H1 (cell line): ENCODE data around the gene TRIM29. TPM values are rescaled to one million over a fixed set of nuclear protein-coding genes. Genes with fewer than 3 reads are reported as not detected.

Experiments used
- CTCF ChIA-PET: fragments of 300-600 bp; sonication (Branson Sonifier 250); formaldehyde crosslinking; loops from one replicate; lab custom pipeline; 2021; ENCODE audit not compliant: partially characterized antibody; lab: Charles Lee
- POLR2A ChIA-PET: fragments of 300-600 bp; sonication (Branson Sonifier 250); formaldehyde crosslinking; loops from one replicate; lab custom pipeline; 2021; ENCODE audit warnings: inconsistent platforms; ENCODE audit not compliant: partially characterized antibody; lab: Charles Lee
- DNase-seq, 2 experiments: peaks; one replicate each; pipeline versions ENCODE4 v3.0.0 to v3.0.0-alpha.2; 2010 to 2022; ENCODE audit warnings: low spot score in 2 of 2, low read depth in 1 of 2, mixed read lengths in 1 of 2
- FAIRE-seq: peaks from 2 replicates; lab custom pipeline; 2011; peaks lifted over from hg19 to GRCh38; lab: Jason Lieb, UNC
- H2AFZ ChIP-seq: 2 replicates; pipeline ENCODE4 v1.8.1; 2012; ENCODE audit warnings: low read length, inconsistent platforms
- H2AK5ac ChIP-seq: 2 replicates; pipeline ENCODE4 v1.6.1; 2013; ENCODE audit warnings: low read depth, low read length
- H2BK120ac ChIP-seq: replicated peaks from 2 replicates; pipeline ENCODE3; 2013; ENCODE audit warnings: low read depth, low read length, inconsistent platforms
- H2BK12ac ChIP-seq: 2 replicates; pipeline ENCODE4 v1.6.1; 2013; ENCODE audit warnings: low read depth, low read length
- H2BK15ac ChIP-seq: 2 replicates; pipeline ENCODE4 v1.6.1; 2013; ENCODE audit warnings: low read length
- H2BK20ac ChIP-seq: 2 replicates; pipeline ENCODE4 v1.6.1; 2013; ENCODE audit warnings: low read length
- H2BK5ac ChIP-seq: 2 replicates; pipeline ENCODE4 v1.6.1; 2013; ENCODE audit warnings: low read depth, low read length
- H3K14ac ChIP-seq: 2 replicates; pipeline ENCODE4 v1.6.1; 2013; ENCODE audit warnings: inconsistent platforms; ENCODE audit not compliant: insufficient read length
- H3K18ac ChIP-seq: 2 replicates; pipeline ENCODE4 v1.6.1; 2013; ENCODE audit warnings: low read length; ENCODE audit errors: extremely low read depth
- H3K23ac ChIP-seq: 2 replicates; pipeline ENCODE4 v1.6.1; 2013; ENCODE audit warnings: inconsistent platforms; ENCODE audit not compliant: insufficient read length
- H3K23me2 ChIP-seq: 2 replicates; pipeline ENCODE4 v1.6.1; 2013; ENCODE audit warnings: low read depth, low read length
- H3K27ac ChIP-seq: 2 replicates; pipeline ENCODE4 v1.6.1; 2011; ENCODE audit warnings: low read depth, low read length, inconsistent platforms
- H3K27me3 ChIP-seq, 4 experiments: replicated peaks in 1 of 4; 1 replicate in 1 of 4; 2 replicates in 3 of 4; pipeline versions ENCODE4 v1.6.1 to v1.8.1; 2011 to 2013; ENCODE audit warnings: low read length in 3 of 4, mild to moderate bottlenecking in 3 of 4, inconsistent platforms in 2 of 4, mixed read lengths in 2 of 4, moderate library complexity in 1 of 4; ENCODE audit not compliant: control insufficient read depth in 3 of 4, insufficient read depth in 3 of 4; ENCODE audit errors: extremely low read depth in 1 of 4
- H3K36me3 ChIP-seq, 4 experiments: 2 replicates each; pipeline versions ENCODE4 v1.6.1 to v1.8.1; 2011 to 2013; ENCODE audit warnings: mild to moderate bottlenecking in 4 of 4, low read length in 3 of 4, moderate library complexity in 2 of 4, control low read depth in 1 of 4, inconsistent platforms in 1 of 4; ENCODE audit not compliant: insufficient read depth in 4 of 4, control insufficient read depth in 2 of 4
- H3K4ac ChIP-seq: replicated peaks from 2 replicates; pipeline ENCODE3; 2013; ENCODE audit warnings: low read length, low read depth, mixed read lengths, inconsistent platforms; ENCODE audit not compliant: insufficient read length
- H3K4me1 ChIP-seq, 4 experiments: replicated peaks in 1 of 4; 1 replicate in 1 of 4; 2 replicates in 3 of 4; pipeline versions ENCODE4 v1.6.1 to v1.8.1; 2011 to 2013; ENCODE audit warnings: low read length in 3 of 4, inconsistent platforms in 2 of 4, mixed read lengths in 1 of 4; ENCODE audit not compliant: insufficient read depth in 4 of 4, control insufficient read depth in 3 of 4
- H3K4me2 ChIP-seq, 2 experiments: 2 replicates each; pipeline versions ENCODE4 v1.6.1 to v1.8.1; 2011 to 2013; ENCODE audit warnings: low read depth in 2 of 2, low read length in 2 of 2, control low read depth in 1 of 2, inconsistent platforms in 1 of 2, mild to moderate bottlenecking in 1 of 2; ENCODE audit not compliant: insufficient read depth in 1 of 2
- H3K4me3 ChIP-seq, 4 experiments: fragments of 200-600, 300-600 bp in 1 of 4; sonication (generic), shearing (Covaris generic), sonication (Bioruptor Twin) in 1 of 4; 2 replicates each; pipeline versions ENCODE4 v1.5.1 to v1.8.1; 2011 to 2016; ENCODE audit warnings: low read length in 4 of 4, low read depth in 3 of 4, control low read depth in 2 of 4, inconsistent platforms in 2 of 4, mild to moderate bottlenecking in 2 of 4, mixed read lengths in 1 of 4, moderate library complexity in 1 of 4; ENCODE audit not compliant: insufficient read depth in 2 of 4; ENCODE audit errors: extremely low read depth in 1 of 4
- H3K56ac ChIP-seq: replicated peaks from 2 replicates; pipeline ENCODE3; 2013; ENCODE audit warnings: low read depth, mild to moderate bottlenecking, mixed read lengths, low read length, inconsistent platforms; ENCODE audit not compliant: insufficient read length
- H3K79me1 ChIP-seq: 2 replicates; pipeline ENCODE4 v1.6.1; 2013; ENCODE audit warnings: low read depth, low read length, control low read depth
- H3K79me2 ChIP-seq, 2 experiments: 2 replicates each; pipeline versions ENCODE4 v1.6.1 to v1.8.1; 2012 to 2013; ENCODE audit warnings: low read length in 2 of 2, mild to moderate bottlenecking in 2 of 2, inconsistent platforms in 1 of 2; ENCODE audit not compliant: insufficient read depth in 2 of 2, control insufficient read depth in 1 of 2
- H3K9ac ChIP-seq, 4 experiments: replicated peaks in 1 of 4; 1 replicate in 1 of 4; 2 replicates in 3 of 4; pipeline versions ENCODE4 v1.6.1 to v1.8.1; 2011 to 2013; ENCODE audit warnings: low read depth in 3 of 4, low read length in 3 of 4, control low read depth in 2 of 4, mild to moderate bottlenecking in 2 of 4, moderate library complexity in 2 of 4, inconsistent platforms in 1 of 4; ENCODE audit errors: extremely low read depth in 1 of 4
- H3K9me3 ChIP-seq, 2 experiments: 2 replicates each; pipeline versions ENCODE4 v1.6.1 to v1.8.1; 2012 to 2013; ENCODE audit warnings: mild to moderate bottlenecking in 2 of 2, moderate library complexity in 2 of 2, control low read depth in 1 of 2, inconsistent platforms in 1 of 2, low read depth in 1 of 2, low read length in 1 of 2, mixed read lengths in 1 of 2; ENCODE audit not compliant: insufficient read depth in 2 of 2
- H4K20me1 ChIP-seq, 2 experiments: replicated peaks in 1 of 2; 2 replicates each; pipeline versions ENCODE3 to v1.8.1; 2011 to 2013; ENCODE audit warnings: inconsistent platforms in 2 of 2, low read length in 2 of 2, mild to moderate bottlenecking in 1 of 2; ENCODE audit not compliant: insufficient read depth in 2 of 2, control insufficient read depth in 1 of 2
- H4K5ac ChIP-seq: 2 replicates; pipeline ENCODE4 v1.6.1; 2013; ENCODE audit warnings: low read length, low read depth, mixed read lengths, inconsistent platforms; ENCODE audit not compliant: insufficient read length
- H4K8ac ChIP-seq: 2 replicates; pipeline ENCODE4 v1.8.0; 2013; ENCODE audit warnings: mild to moderate bottlenecking, moderate library complexity, low read length, inconsistent platforms; ENCODE audit not compliant: insufficient read depth; ENCODE audit errors: extremely low read depth
- H4K91ac ChIP-seq: replicated peaks from 2 replicates; pipeline ENCODE3; 2013; ENCODE audit warnings: low read length, mixed read lengths, inconsistent platforms; ENCODE audit not compliant: insufficient read length
- CBX8 ChIP-seq: fragments of 300-800, 300-1000 bp; sonication (generic); IDR thresholded peaks from 2 replicates; pipeline ENCODE4 v1.7.1; 2016; ENCODE audit warnings: low read depth, low read length, borderline replicate concordance
- CEBPB ChIP-seq: IDR thresholded peaks from 2 replicates; pipeline ENCODE4 v1.6.1; 2012; ENCODE audit warnings: low read depth, low read length
- GABPA ChIP-seq: IDR thresholded peaks from 2 replicates; pipeline ENCODE4 v1.6.1; 2011; ENCODE audit warnings: mild to moderate bottlenecking, low read length, moderate library complexity, borderline replicate concordance; ENCODE audit not compliant: insufficient read depth
- KDM1A ChIP-seq: fragments of 200-600, 300-600 bp; sonication (generic); IDR thresholded peaks from 2 replicates; pipeline ENCODE4 v1.7.1; 2016; ENCODE audit warnings: mild to moderate bottlenecking, low read length, borderline replicate concordance
- KDM4A ChIP-seq: IDR thresholded peaks from one replicate; pipeline ENCODE4 v1.7.1; 2012; ENCODE audit warnings: low read depth, mild to moderate bottlenecking, moderate library complexity, low read length, inconsistent platforms; ENCODE audit not compliant: severe bottlenecking
- KDM5A ChIP-seq: fragments of 200-600 bp; IDR thresholded peaks from 2 replicates; pipeline ENCODE4 v1.7.1; 2012; ENCODE audit warnings: mild to moderate bottlenecking, low read length, inconsistent platforms, mixed read lengths
- MAFK ChIP-seq: IDR thresholded peaks from 2 replicates; pipeline ENCODE4 v1.6.1; 2012; ENCODE audit warnings: low read depth, mild to moderate bottlenecking, improper control_type of control experiment, low read length
- NRF1 ChIP-seq: IDR thresholded peaks from 2 replicates; pipeline ENCODE4 v1.6.1; 2011; ENCODE audit warnings: mild to moderate bottlenecking, low read depth, low read length, improper control_type of control experiment
- RBBP5 ChIP-seq: IDR thresholded peaks from 2 replicates; pipeline ENCODE4 v1.7.1; 2012; ENCODE audit warnings: low read depth, mild to moderate bottlenecking, inconsistent platforms, low read length, moderate library complexity, borderline replicate concordance
- RNF2 ChIP-seq: fragments of 200-900, 300-1000 bp; sonication (generic); IDR thresholded peaks from 2 replicates; pipeline ENCODE4 v1.7.1; 2016; ENCODE audit warnings: borderline replicate concordance, low read depth, mild to moderate bottlenecking, antibody characterized with exemption, low read length; ENCODE audit not compliant: poor library complexity, severe bottlenecking; ENCODE audit errors: missing control alignments
- TCF12 ChIP-seq: IDR thresholded peaks from 2 replicates; pipeline ENCODE4 v1.6.1; 2011; ENCODE audit warnings: low read depth, mild to moderate bottlenecking, low read length
- WGBS, 2 experiments: shearing (Covaris generic) in 1 of 2; methylation state at CpG; one replicate each; pipeline versions ENCODE4 v1.1.6 to v1.1.7; 2013 to 2015; ENCODE audit warnings: low lambda C conversion rate in 2 of 2, mixed read lengths in 2 of 2, inconsistent platforms in 1 of 2, low coverage in 1 of 2, missing lambda C conversion rate in 1 of 2; ENCODE audit not compliant: insufficient replicate concordance in 2 of 2, insufficient coverage in 1 of 2, insufficient read length in 1 of 2; ENCODE audit errors: extremely low coverage in 1 of 2, missing lambda C conversion rate in 1 of 2; 5-methylcytosine and 5-hydroxymethylcytosine counted together
- polyA plus RNA-seq, 7 experiments: library from polyadenylated mRNA; depleted of rRNA in 3 of 7; stranded (reverse) in 5 of 7; unstranded in 2 of 7; fragments of >200 nt in 5 of 7; fragments of 200-250 nt in 2 of 7; gene quantifications; 1 replicate in 5 of 7; 2 replicates in 1 of 7; 4 replicates in 1 of 7; pipeline versions ENCODE4 v1.2.1 to v1.2.3, GENCODE V29; 2011 to 2013; ENCODE audit warnings: missing spikeins in 2 of 7, mixed read lengths in 2 of 7
- total RNA-seq: library from RNA; stranded (reverse); fragmentation: NEBNext Ultra II Directional; extraction: Animal tissue kit (Norgen Biotek cat#: 25700); gene quantifications from 2 replicates; pipeline ENCODE4 v1.2.1, GENCODE V29; 2021

Gene TRIM29
- total and polyA plus RNA-seq, 2 of the 8 experiments (the other 6 are each of a cell fraction or from before 2014, with no cell fraction given) = 0.17 to 0.43 TPM

GRCh38 chr11:120172054-120172911 is 34.4 kb upstream of the TRIM29 start:
- no peak overlapping the region; the same call in 1 of the 2 replicates for H4K8ac ChIP-seq
- H3K4me3 ChIP-seq = no peak overlapping the region
- no peaks in the 10 kb centered on the region for H3K36me3 ChIP-seq
- no peaks in the 10 kb centered on the region for H3K79me1 ChIP-seq
- no peak overlapping the region for H3K18ac ChIP-seq
- no peak overlapping the region for H4K5ac ChIP-seq
- no peak overlapping the region for H3K27ac ChIP-seq
- FAIRE-seq (peak; percentile 85), DNase-seq (peak; percentile 49 to 79)
- H3K4me1 ChIP-seq = peaks cover 0 to 15% (median 3%) of the 10 kb centered on the region in 4 experiments; a peak in 5 of 7 replicates
- WGBS, 2 experiments = 59% methylated on average over 22 of the region's 24 CpGs; no CpG with 5 or more reads in 1 of the 2 experiments
- CTCF ChIA-PET = interaction anchor here (0.6 to 10.5 kb wide), 21 partner anchors 8 to 532 kb away, joined by 3 to 394 read pairs (median 4); partner anchors contain the start of gene OAF
- peaks cover 5% of the 10 kb centered on the region; the same call in 1 of the 2 replicates for H3K23me2 ChIP-seq
- H3K9me3 ChIP-seq = no peaks in the 10 kb centered on the region
- H2AFZ ChIP-seq = no peak overlapping the region
- H3K56ac ChIP-seq = no peak overlapping the region
- H2BK5ac ChIP-seq = no peak overlapping the region
- H2AK5ac ChIP-seq = no peak overlapping the region
- H3K14ac ChIP-seq = no peak overlapping the region
- no peak overlapping the region for H3K9ac ChIP-seq
- H3K27me3 ChIP-seq = peaks cover 21 to 75% (median 47%) of the 10 kb centered on the region in 4 experiments
- H2BK15ac ChIP-seq = no peak overlapping the region; the same call in 1 of the 2 replicates
- no peak overlapping the region for H4K91ac ChIP-seq
- H3K4me2 ChIP-seq = no peak overlapping the region
- POLR2A ChIA-PET = interaction anchor here (1.6 kb wide), 1 partner anchor 8 kb away, joined by 5 read pairs; no protein-coding TSS in a partner anchor
- 0 out of 2 replicates have a peak overlapping the region, but pooled peaks have one; percentile 50 for H2BK12ac ChIP-seq
- H3K79me2 ChIP-seq = no peaks in the 10 kb centered on the region
- H2BK120ac ChIP-seq = no peak overlapping the region
- peaks cover 0 to 3% of the 10 kb centered on the region in 2 experiments for H4K20me1 ChIP-seq
- H3K23ac ChIP-seq = no peak overlapping the region
- peak overlapping the region; percentile 36 for H3K4ac ChIP-seq
- H2BK20ac ChIP-seq = no peak overlapping the region
- no peak for TF ChIP-seq RBBP5
- TF ChIP-seq CEBPB = no peak
- TF ChIP-seq MAFK = no peak
- no peak for TF ChIP-seq RNF2
- TF ChIP-seq TCF12 = no peak
- peak; percentile 32; the same call in 1 of the 2 replicates for TF ChIP-seq GABPA
- TF ChIP-seq KDM4A = no peak
- no peak for TF ChIP-seq NRF1
- peak; percentile 45; the same call in 1 of the 2 replicates for TF ChIP-seq KDM1A
- no peak for TF ChIP-seq CBX8
- no peak for TF ChIP-seq KDM5A
